ENCODE measurements around the gene MAN1C1. TPM values are rescaled to one million over a fixed set of nuclear protein-coding genes. Genes with fewer than 3 reads are reported as not detected.

Gene MAN1C1
- total RNA-seq, 1 experiment from 2014 or later, result 9.3 TPM

- no peaks in the 10 kb centered on the region for H3K27me3 ChIP-seq (ENCODE audit: insufficient read depth, low read length)
- no peak overlapping the region for H3K4me3 Mint-ChIP-seq
- no peaks in the 10 kb centered on the region for H3K4me1 ChIP-seq (ENCODE audit: insufficient read depth, low read length)
- H2BK120ac ChIP-seq (ENCODE audit: low read depth, low read length, poor library complexity, severe bottlenecking), result no peak overlapping the region
- no peak overlapping the region for H4K91ac ChIP-seq (ENCODE audit: insufficient read length, low read depth, low read length)
- H4K5ac ChIP-seq (ENCODE audit: insufficient read length, low read depth, low read length), result no peak overlapping the region
- H2AK5ac ChIP-seq (ENCODE audit: insufficient read length, low read length), result no peak overlapping the region
- peaks cover 0 to 3% (median 3%) of the 10 kb centered on the region in 3 experiments; a peak in 2 of 7 replicates for H3K36me3 Mint-ChIP-seq (ENCODE audit: insufficient read depth in 1 of 3, low read depth in 3 of 3)
- H3K56ac ChIP-seq (ENCODE audit: insufficient read length, low read depth, low read length), result no peak overlapping the region
- no peak overlapping the region for H3T11ph ChIP-seq (ENCODE audit: low read length)
- H2BK12ac ChIP-seq (ENCODE audit: insufficient read length, low read depth, low read length), result no peak overlapping the region
- no peak for DNase-seq
- H3K79me1 ChIP-seq (ENCODE audit: insufficient read depth, low read depth, low read length, poor library complexity, severe bottlenecking), result no peaks in the 10 kb centered on the region
- H2BK15ac ChIP-seq (ENCODE audit: low read depth, low read length), result no peak overlapping the region
- no peaks in the 10 kb centered on the region for H3K79me2 ChIP-seq (ENCODE audit: insufficient read depth, low read length)
- H3K14ac ChIP-seq (ENCODE audit: insufficient read depth, low read length), result no peak overlapping the region
- no peak overlapping the region for H3K18ac ChIP-seq (ENCODE audit: insufficient read length, low read depth, low read length)
- H3K27me3 Mint-ChIP-seq (ENCODE audit: low read depth), result peaks cover 32% of the 10 kb centered on the region
- no peak overlapping the region for H2AFZ ChIP-seq (ENCODE audit: low read length)
- H3K9ac ChIP-seq (ENCODE audit: extremely low read depth, insufficient read length, low read length), result no peak overlapping the region
- no peaks in the 10 kb centered on the region for H3K9me3 ChIP-seq (ENCODE audit: control insufficient read depth, low read depth, low read length)
- no peak overlapping the region for H3K4ac ChIP-seq (ENCODE audit: low read depth, low read length)
- no peaks in the 10 kb centered on the region for H4K20me1 ChIP-seq (ENCODE audit: control insufficient read depth, insufficient read depth, insufficient read length)
- H3K23me2 ChIP-seq (ENCODE audit: insufficient read length, low read depth, low read length, poor library complexity, severe bottlenecking), result no peaks in the 10 kb centered on the region
- H3K23ac ChIP-seq (ENCODE audit: insufficient read length, low read depth, low read length), result no peak overlapping the region
- no peak overlapping the region for H3K27ac ChIP-seq (ENCODE audit: insufficient read length, low read depth, low read length)
- H3K4me1 Mint-ChIP-seq, result peaks cover 10 to 18% of the 10 kb centered on the region in 2 experiments
- H3K9me3 Mint-ChIP-seq, result peaks cover 0 to 5% of the 10 kb centered on the region in 2 experiments; a peak in 3 of 5 replicates
- TF ChIP-seq, protein P1, sequence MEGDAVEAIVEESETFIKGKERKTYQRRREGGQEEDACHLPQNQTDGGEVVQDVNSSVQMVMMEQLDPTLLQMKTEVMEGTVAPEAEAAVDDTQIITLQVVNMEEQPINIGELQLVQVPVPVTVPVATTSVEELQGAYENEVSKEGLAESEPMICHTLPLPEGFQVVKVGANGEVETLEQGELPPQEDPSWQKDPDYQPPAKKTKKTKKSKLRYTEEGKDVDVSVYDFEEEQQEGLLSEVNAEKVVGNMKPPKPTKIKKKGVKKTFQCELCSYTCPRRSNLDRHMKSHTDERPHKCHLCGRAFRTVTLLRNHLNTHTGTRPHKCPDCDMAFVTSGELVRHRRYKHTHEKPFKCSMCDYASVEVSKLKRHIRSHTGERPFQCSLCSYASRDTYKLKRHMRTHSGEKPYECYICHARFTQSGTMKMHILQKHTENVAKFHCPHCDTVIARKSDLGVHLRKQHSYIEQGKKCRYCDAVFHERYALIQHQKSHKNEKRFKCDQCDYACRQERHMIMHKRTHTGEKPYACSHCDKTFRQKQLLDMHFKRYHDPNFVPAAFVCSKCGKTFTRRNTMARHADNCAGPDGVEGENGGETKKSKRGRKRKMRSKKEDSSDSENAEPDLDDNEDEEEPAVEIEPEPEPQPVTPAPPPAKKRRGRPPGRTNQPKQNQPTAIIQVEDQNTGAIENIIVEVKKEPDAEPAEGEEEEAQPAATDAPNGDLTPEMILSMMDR (conservative IDR thresholded peaks at IDR 0.05), result no peak
- no peak overlapping the region for H2BK5ac ChIP-seq (ENCODE audit: insufficient read length, low read length)
- no peak overlapping the region for H3K27ac Mint-ChIP-seq
- H3K4me2 ChIP-seq (ENCODE audit: insufficient read depth, insufficient read length, low read length), result no peak overlapping the region
- no CpG with 5 or more reads among the region's 8 CpGs for WGBS (ENCODE audit: extremely low coverage, insufficient read length, low lambda C conversion rate)
- H2BK20ac ChIP-seq (ENCODE audit: low read depth, low read length, poor library complexity, severe bottlenecking), result no peak overlapping the region
- no peak overlapping the region for H4K8ac ChIP-seq (replicated peaks; ENCODE audit: insufficient read length, low read depth, low read length)
These were observed 25.5 kb downstream of the MAN1C1 start for GRCh38 chr1:25641931-25642573.
